Tibial nerve (tissue), 4 donors: ENCODE measurements around the gene HLA-DMB. TPM values are rescaled to one million over a fixed set of nuclear protein-coding genes. Genes with fewer than 3 reads are reported as not detected.

ENCODE experiments used
- DNase-seq, 2 donors: peaks; one replicate each; pipeline ENCODE4 v3.0.0-alpha.2; 2019; ENCODE audit warnings: low spot score in 2 of 2
- H3K27ac ChIP-seq, 4 donors: fragments of 200-600 bp; sonication (generic) in 3 of 4; one replicate each; pipeline ENCODE4 v1.5.1; 2017 to 2019; ENCODE audit warnings: mild to moderate bottlenecking in 1 of 4
- H3K27me3 ChIP-seq, 2 donors: fragments of 200-600 bp; sonication (generic) in 1 of 2; one replicate each; pipeline versions ENCODE4 v1.5.1 to v1.6.0; 2017 to 2019
- H3K36me3 ChIP-seq, 3 donors: fragments of 200-600 bp; sonication (generic); one replicate each; pipeline ENCODE4 v1.5.1; 2018 to 2019
- H3K4me1 ChIP-seq, 4 donors: fragments of 200-600 bp; sonication (generic) in 3 of 4; one replicate each; pipeline ENCODE4 v1.5.1; 2017 to 2019
- H3K4me3 ChIP-seq, 4 donors: fragments of 200-600 bp; sonication (generic) in 3 of 4; one replicate each; pipeline ENCODE4 v1.5.1; 2017 to 2019; ENCODE audit warnings: mild to moderate bottlenecking in 1 of 4, moderate library complexity in 1 of 4
- H3K9me3 ChIP-seq, 4 donors: fragments of 200-600 bp; sonication (generic) in 3 of 4; one replicate each; pipeline ENCODE4 v1.5.1; 2017 to 2019
- EP300 ChIP-seq, 2 donors: sonication (generic); formaldehyde crosslinking; IDR thresholded peaks; one replicate each; pipeline ENCODE4 v1.6.1; 2017; ENCODE audit warnings: antibody characterized with exemption in 2 of 2, mild to moderate bottlenecking in 1 of 2
- POLR2A ChIP-seq, 2 donors: fragments of 450-650 bp; IDR thresholded peaks; one replicate each; pipeline ENCODE4 v1.6.1; 2017; ENCODE audit warnings: antibody characterized with exemption in 2 of 2, mild to moderate bottlenecking in 2 of 2, moderate library complexity in 2 of 2
- WGBS, 2 donors: methylation state at CpG; one replicate each; pipeline ENCODE4 v1.1.5; 2018; 5-methylcytosine and 5-hydroxymethylcytosine counted together
- total RNA-seq, 4 donors: library from RNA; depleted of rRNA; stranded (reverse); fragments of >200 nt; gene quantifications; one replicate each; pipeline ENCODE4 v1.1.0, GENCODE V29; 2016
- TF ChIP-seq, protein P1 (sequence below), 5 experiments: fragments of 200-600 bp in 3 of 5; fragments of 450-650 bp in 2 of 5; sonication (generic) in 3 of 5; IDR thresholded peaks; one replicate each; pipeline ENCODE4 v1.5.1; 2016 to 2019; ENCODE audit warnings: antibody characterized with exemption in 5 of 5, mild to moderate bottlenecking in 3 of 5, moderate library complexity in 2 of 5

Gene HLA-DMB
- total RNA-seq, 4 donors from 2014 or later, result 15.7 to 85.0 (median 25.5) TPM

DNA sequence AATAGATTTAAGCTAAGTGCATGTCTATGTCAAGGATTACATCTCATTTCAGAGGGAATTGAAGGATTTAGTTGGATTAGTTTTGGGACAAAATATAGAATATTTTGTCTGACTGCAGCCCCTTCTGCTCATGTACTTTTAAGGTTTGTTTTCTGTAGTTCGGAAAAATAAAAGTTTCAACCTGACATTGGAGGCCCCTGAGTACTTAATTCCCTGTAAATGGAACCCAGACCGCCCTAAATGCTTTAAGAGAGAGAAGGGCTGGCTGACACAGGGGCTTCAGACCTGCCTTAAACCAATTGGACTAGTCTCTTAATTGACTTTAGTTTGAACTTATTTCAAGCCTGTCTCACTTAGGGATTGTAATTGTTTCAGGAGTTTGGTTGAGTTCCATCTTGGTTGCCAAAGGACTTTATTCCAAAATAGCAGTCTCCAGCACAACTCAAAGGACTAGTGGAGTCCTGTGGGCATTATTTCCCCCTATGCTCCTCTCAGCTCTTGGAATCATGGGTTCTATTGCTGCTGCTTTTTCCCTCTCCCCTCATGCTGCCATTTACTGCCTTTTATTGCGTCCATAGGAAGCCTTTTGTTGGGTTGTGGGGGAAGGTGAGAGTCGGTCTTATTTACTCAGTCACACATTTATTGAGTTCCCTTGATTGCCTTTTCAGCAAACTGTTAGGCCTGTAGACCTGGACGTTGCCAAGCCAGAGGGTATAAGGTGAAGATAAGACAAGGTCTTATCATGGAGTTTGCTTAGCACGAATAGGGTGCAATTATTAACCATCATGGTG, 42.1 kb upstream of the HLA-DMB start:
- peaks cover 0 to 48% (median 8%) of the 10 kb centered on the region in 4 donors for H3K4me1 ChIP-seq
- no peak for DNase-seq
- TF ChIP-seq EP300 (IDR thresholded peaks at IDR 0.05) (no peak), POLR2A (IDR thresholded peaks at IDR 0.05) (no peak)
- TF ChIP-seq, protein P1, sequence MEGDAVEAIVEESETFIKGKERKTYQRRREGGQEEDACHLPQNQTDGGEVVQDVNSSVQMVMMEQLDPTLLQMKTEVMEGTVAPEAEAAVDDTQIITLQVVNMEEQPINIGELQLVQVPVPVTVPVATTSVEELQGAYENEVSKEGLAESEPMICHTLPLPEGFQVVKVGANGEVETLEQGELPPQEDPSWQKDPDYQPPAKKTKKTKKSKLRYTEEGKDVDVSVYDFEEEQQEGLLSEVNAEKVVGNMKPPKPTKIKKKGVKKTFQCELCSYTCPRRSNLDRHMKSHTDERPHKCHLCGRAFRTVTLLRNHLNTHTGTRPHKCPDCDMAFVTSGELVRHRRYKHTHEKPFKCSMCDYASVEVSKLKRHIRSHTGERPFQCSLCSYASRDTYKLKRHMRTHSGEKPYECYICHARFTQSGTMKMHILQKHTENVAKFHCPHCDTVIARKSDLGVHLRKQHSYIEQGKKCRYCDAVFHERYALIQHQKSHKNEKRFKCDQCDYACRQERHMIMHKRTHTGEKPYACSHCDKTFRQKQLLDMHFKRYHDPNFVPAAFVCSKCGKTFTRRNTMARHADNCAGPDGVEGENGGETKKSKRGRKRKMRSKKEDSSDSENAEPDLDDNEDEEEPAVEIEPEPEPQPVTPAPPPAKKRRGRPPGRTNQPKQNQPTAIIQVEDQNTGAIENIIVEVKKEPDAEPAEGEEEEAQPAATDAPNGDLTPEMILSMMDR (IDR thresholded peaks at IDR 0.05), result no peak
- no peak overlapping the region for H3K4me3 ChIP-seq
- no peaks in the 10 kb centered on the region for H3K27me3 ChIP-seq
- no peaks in the 10 kb centered on the region for H3K9me3 ChIP-seq
- 33 to 47% methylated on average over 6 of the region's 6 CpGs for WGBS, 2 donors
- H3K36me3 ChIP-seq, result peaks cover 5 to 42% (median 23%) of the 10 kb centered on the region in 3 donors
- peak overlapping the region in 2 of 4 donors; percentile 25 to 26 for H3K27ac ChIP-seq

GRCh38 chr6:32982084-32982701, 41.4 kb upstream of the HLA-DMB start:
- WGBS, 2 donors, result 49 to 58% methylated on average over 8 of the region's 8 CpGs

DNA sequence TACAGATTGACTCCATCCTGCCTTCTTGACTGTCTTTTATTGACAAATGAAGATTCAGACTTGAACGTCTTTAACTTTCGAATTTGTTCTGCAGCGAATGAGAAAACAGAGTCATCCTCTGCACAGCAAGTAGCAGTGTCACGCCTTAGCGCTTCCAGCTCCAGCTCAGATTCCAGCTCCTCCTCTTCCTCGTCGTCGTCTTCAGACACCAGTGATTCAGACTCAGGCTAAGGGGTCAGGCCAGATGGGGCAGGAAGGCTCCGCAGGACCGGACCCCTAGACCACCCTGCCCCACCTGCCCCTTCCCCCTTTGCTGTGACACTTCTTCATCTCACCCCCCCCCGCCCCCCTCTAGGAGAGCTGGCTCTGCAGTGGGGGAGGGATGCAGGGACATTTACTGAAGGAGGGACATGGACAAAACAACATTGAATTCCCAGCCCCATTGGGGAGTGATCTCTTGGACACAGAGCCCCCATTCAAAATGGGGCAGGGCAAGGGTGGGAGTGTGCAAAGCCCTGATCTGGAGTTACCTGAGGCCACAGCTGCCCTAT, 39.7 kb upstream of the HLA-DMB start:
- Histone ChIP-seq H3K27me3 (no peaks in the 10 kb centered on the region), H3K27ac (peak overlapping the region in 1 of 4 donors; percentile 2), H3K9me3 (no peaks in the 10 kb centered on the region), H3K36me3 (peaks cover 9 to 66% (median 41%) of the 10 kb centered on the region in 3 donors), H3K4me3 (no peak overlapping the region), H3K4me1 (peaks cover 3 to 71% (median 24%) of the 10 kb centered on the region in 4 donors)
- DNase-seq, result no peak
- 57 to 68% methylated on average over 10 to 11 of the region's 11 CpGs for WGBS, 2 donors
- TF ChIP-seq, protein P1 (IDR thresholded peaks at IDR 0.05), result no peak
- no peak for TF ChIP-seq POLR2A (IDR thresholded peaks at IDR 0.05)
- no peak for TF ChIP-seq EP300 (IDR thresholded peaks at IDR 0.05)

More at GRCh38 chr6:32982084-32982701, 41.4 kb upstream of the HLA-DMB start:
- H3K9me3 ChIP-seq, result no peaks in the 10 kb centered on the region
- H3K27ac ChIP-seq, result peak overlapping the region in 2 of 4 donors; percentile 25 to 26
- peaks cover 0 to 55% (median 12%) of the 10 kb centered on the region in 4 donors for H3K4me1 ChIP-seq
- H3K36me3 ChIP-seq, result peaks cover 5 to 49% (median 26%) of the 10 kb centered on the region in 3 donors
- no peaks in the 10 kb centered on the region for H3K27me3 ChIP-seq
- DNase-seq, result no peak
- no peak overlapping the region for H3K4me3 ChIP-seq
- TF ChIP-seq POLR2A (IDR thresholded peaks at IDR 0.05) (no peak), EP300 (IDR thresholded peaks at IDR 0.05) (no peak)
- TF ChIP-seq, protein P1 (IDR thresholded peaks at IDR 0.05), result no peak

DNA sequence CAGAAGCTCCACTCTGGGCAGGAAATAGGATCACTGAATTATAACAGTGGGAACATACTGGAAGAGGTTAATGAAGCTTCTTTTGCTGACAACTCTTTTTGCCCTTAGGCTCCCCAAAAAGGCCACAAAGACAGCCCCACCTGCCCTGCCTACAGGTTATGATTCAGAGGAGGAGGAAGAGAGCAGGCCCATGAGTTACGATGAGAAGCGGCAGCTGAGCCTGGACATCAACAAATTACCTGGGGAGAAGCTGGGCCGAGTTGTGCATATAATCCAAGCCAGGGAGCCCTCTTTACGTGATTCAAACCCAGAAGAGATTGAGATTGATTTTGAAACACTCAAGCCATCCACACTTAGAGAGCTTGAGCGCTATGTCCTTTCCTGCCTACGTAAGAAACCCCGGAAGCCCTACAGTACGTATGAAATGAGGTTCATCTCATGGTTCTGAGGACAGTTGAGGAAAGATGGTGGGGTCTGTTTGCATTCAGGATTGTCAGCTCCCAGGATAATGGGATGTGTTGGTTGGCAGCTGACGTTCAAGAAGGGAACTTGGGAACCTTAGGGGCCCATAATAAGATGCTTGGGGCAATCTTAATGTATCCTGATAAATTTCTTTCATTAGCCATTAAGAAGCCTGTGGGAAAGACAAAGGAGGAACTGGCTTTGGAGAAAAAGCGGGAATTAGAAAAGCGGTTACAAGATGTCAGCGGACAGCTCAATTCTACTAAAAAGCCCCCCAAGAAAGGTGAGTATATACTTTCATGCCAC, 39.1 kb upstream of the HLA-DMB start:
- peaks cover 3 to 75% (median 30%) of the 10 kb centered on the region in 4 donors for H3K4me1 ChIP-seq
- H3K9me3 ChIP-seq, result no peaks in the 10 kb centered on the region
- no peaks in the 10 kb centered on the region for H3K27me3 ChIP-seq
- H3K27ac ChIP-seq, result no peak overlapping the region
- H3K4me3 ChIP-seq, result no peak overlapping the region
- TF ChIP-seq, protein P1 (IDR thresholded peaks at IDR 0.05), result no peak
- TF ChIP-seq EP300 (IDR thresholded peaks at IDR 0.05), result no peak
- TF ChIP-seq POLR2A (IDR thresholded peaks at IDR 0.05), result no peak
- peaks cover 9 to 70% (median 46%) of the 10 kb centered on the region in 3 donors for H3K36me3 ChIP-seq
- WGBS, 2 donors, result 86 to 90% methylated on average over 12 of the region's 12 CpGs
- DNase-seq, result no peak
